ENCODE data around the gene TACR1. TPM values are rescaled to one million over a fixed set of nuclear protein-coding genes. Genes with fewer than 3 reads are reported as not detected.

The TACR1 gene
- total RNA-seq, 4 donors from 2014 or later: 3.3 to 10.8 (median 5.3) TPM

DNA sequence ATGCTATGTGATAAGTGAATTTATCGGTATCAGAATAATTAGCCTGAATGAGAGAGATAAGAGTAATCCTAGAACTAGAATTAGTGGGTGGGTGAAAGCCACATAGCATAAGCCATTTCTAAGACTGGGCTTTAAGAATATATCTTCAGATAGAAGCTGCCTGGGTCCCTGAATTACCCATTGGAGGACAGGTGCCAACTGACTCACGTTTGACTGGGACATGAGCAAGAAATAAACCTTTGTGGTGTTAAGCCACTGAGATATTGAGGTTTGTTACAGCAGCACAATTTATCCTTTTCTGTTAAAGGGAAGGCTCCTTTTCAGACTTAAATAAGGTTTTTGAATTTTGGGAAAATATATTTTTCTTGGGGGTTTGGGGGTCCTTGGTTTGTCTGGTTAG is 145.0 kb downstream of the TACR1 start:
- WGBS, 2 donors: 86 to 90% methylated on average over 2 of the region's 2 CpGs

DNA sequence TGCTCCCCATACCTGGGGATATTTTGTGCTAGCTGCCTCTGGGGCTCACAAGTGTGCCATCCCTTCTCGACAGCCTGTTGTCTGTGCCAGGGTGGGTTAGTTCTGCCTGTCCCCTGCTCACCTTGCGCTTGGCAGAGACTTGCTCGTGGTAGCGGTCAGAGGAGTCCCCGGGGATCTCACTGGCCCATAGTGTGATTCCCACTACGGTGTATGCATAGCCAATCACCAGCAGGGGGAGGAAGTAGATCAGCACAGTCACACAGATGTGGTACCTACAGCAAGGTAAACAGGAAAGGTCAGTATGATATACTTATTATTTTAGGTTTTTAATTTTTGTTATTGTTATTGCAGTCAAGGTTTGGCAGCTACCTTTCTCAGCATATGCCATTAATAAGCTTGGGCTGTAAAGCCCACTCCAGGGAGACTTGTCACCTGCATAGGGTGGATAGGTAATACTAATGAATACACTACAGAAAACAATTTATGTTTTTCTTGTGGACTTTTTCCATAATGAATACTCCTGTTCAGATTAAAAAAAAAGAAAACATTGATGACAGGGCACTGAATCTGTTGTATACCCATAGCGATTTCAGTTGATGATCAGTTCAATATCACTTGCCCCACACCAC is 145.7 kb downstream of the TACR1 start:
- no peak for DNase-seq (ENCODE audit: low spot score in 2 of 2)
- no peak for TF ChIP-seq EP300 (IDR thresholded peaks at IDR 0.05)
- TF ChIP-seq, protein P1, sequence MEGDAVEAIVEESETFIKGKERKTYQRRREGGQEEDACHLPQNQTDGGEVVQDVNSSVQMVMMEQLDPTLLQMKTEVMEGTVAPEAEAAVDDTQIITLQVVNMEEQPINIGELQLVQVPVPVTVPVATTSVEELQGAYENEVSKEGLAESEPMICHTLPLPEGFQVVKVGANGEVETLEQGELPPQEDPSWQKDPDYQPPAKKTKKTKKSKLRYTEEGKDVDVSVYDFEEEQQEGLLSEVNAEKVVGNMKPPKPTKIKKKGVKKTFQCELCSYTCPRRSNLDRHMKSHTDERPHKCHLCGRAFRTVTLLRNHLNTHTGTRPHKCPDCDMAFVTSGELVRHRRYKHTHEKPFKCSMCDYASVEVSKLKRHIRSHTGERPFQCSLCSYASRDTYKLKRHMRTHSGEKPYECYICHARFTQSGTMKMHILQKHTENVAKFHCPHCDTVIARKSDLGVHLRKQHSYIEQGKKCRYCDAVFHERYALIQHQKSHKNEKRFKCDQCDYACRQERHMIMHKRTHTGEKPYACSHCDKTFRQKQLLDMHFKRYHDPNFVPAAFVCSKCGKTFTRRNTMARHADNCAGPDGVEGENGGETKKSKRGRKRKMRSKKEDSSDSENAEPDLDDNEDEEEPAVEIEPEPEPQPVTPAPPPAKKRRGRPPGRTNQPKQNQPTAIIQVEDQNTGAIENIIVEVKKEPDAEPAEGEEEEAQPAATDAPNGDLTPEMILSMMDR (IDR thresholded peaks at IDR 0.05): peak in 1 of 5 experiments; percentile 24
- no peak overlapping the region for H3K27ac ChIP-seq
- no peaks in the 10 kb centered on the region for H3K4me1 ChIP-seq
- H3K4me3 ChIP-seq: no peak overlapping the region
- H3K9me3 ChIP-seq: no peaks in the 10 kb centered on the region
- 58 to 63% methylated on average over 7 of the region's 7 CpGs for WGBS, 2 donors
- H3K36me3 ChIP-seq: peaks cover 0 to 3% (median 0%) of the 10 kb centered on the region in 3 donors
- H3K27me3 ChIP-seq: no peaks in the 10 kb centered on the region

More for the DNA sequence above, 145.0 kb downstream of the TACR1 start:
- no peak for DNase-seq (ENCODE audit: low spot score in 2 of 2)
- H3K27me3 ChIP-seq: no peaks in the 10 kb centered on the region
- no peaks in the 10 kb centered on the region for H3K4me1 ChIP-seq
- H3K36me3 ChIP-seq: peaks cover 0 to 3% (median 0%) of the 10 kb centered on the region in 3 donors
- no peak overlapping the region for H3K4me3 ChIP-seq
- TF ChIP-seq POLR2A (IDR thresholded peaks at IDR 0.05) (no peak), EP300 (IDR thresholded peaks at IDR 0.05) (no peak)
- TF ChIP-seq, protein P1 (IDR thresholded peaks at IDR 0.05): no peak
- no peak overlapping the region for H3K27ac ChIP-seq
- no peaks in the 10 kb centered on the region for H3K9me3 ChIP-seq

DNA sequence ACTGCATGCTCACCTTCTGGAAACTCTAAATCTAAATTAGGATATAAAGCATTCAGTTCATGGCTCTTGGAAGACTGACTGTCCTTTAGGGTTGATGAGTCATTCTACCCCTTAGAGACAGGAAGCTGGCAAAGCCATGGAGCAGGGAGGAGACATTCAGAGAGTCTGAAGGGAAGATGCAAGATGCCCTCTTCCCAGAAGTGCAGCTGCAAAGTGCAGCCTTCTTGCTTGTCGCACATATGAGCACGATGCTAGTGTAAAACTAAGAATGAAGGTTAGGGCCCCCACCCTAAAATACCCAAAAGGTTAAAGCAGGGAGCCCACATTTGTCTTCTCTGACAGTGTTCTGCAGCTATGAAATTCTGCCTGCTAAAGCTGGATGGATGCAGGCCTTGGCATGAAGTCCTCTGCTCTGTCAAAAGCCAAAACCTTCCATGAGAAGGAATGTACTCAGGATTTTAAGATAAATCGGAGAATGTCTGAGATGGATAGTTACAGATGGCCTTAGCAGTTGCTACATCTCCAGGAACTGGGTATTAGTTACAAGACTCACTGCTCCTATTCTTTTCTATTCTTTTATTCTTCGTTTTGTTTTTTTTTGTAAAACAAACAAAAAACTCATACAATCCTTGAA is 151.2 kb downstream of the TACR1 start:
- H3K9me3 ChIP-seq: no peaks in the 10 kb centered on the region
- H3K27me3 ChIP-seq: no peaks in the 10 kb centered on the region
- 55 to 67% methylated on average over 4 of the region's 4 CpGs for WGBS, 2 donors
- TF ChIP-seq EP300 (IDR thresholded peaks at IDR 0.05) (peak in 1 of 2 donors; percentile 7), POLR2A (IDR thresholded peaks at IDR 0.05) (no peak)
- TF ChIP-seq, protein P1 (IDR thresholded peaks at IDR 0.05): no peak
- H3K36me3 ChIP-seq: peaks cover 0 to 3% (median 0%) of the 10 kb centered on the region in 3 donors
- H3K4me1 ChIP-seq: peaks cover 0 to 5% (median 0%) of the 10 kb centered on the region in 4 donors
- no peak overlapping the region for H3K4me3 ChIP-seq
- no peak overlapping the region for H3K27ac ChIP-seq
- DNase-seq (ENCODE audit: low spot score in 2 of 2): no peak

DNA sequence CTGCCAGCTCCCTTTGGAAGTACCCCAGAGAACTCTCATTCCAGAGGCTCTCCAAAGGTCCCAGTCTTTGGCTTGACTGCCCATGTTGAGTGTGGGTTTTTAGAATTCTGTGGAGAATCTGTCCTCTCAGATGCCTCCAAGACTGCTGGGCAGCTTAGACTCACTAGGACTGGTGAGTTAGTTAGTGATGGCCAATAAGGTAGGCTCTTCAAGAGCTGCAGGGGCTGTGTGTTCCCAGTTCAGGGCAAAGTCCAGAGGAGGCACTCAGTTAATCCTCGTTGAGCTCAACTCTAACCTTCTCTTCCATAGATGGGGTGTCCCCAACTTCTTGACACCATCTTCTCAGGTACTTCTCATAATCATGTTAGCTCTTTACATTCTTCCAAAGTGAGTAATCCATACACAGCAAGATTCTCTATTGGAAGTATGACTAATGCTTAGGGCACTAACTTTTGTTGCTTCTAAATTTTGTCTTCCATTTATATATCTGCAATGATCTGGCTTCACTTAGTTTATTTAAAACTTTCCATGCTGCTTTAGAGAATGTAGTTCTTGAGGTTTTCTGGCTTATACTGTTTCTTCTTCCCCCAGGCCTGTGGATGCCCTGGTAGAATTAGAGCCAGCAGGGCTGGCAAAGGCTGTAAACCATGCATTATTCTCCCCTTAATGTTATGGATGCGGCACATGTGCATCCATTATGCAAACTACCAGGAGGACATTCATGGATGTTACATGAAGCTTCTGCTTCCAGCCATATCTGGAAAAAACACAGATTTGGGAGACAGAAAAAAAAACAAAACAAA is 151.9 kb downstream of the TACR1 start:
- no peak overlapping the region for H3K27ac ChIP-seq
- H3K4me1 ChIP-seq: peaks cover 0 to 7% (median 0%) of the 10 kb centered on the region in 4 donors
- no peaks in the 10 kb centered on the region for H3K27me3 ChIP-seq
- no peak overlapping the region for H3K4me3 ChIP-seq
- H3K9me3 ChIP-seq: no peaks in the 10 kb centered on the region
- WGBS, 2 donors: 84 to 93% methylated on average over 2 of the region's 2 CpGs
- no peak for DNase-seq (ENCODE audit: low spot score in 2 of 2)
- TF ChIP-seq, protein P1 (IDR thresholded peaks at IDR 0.05): no peak
- no peak for TF ChIP-seq POLR2A (IDR thresholded peaks at IDR 0.05)
- no peak for TF ChIP-seq EP300 (IDR thresholded peaks at IDR 0.05)
- H3K36me3 ChIP-seq: peaks cover 0 to 3% (median 0%) of the 10 kb centered on the region in 3 donors
